ENCODE measurements around the gene PNPLA7. TPM values are rescaled to one million over a fixed set of nuclear protein-coding genes. Genes with fewer than 3 reads are reported as not detected.
"Not testable (repeated sequence)": the region's sequence is repeated elsewhere in the genome, so short reads cannot be mapped to it uniquely, and the experiment has no call there.

Gene PNPLA7
- total RNA-seq, 1 donor from 2014 or later: 7.2 TPM

DNA sequence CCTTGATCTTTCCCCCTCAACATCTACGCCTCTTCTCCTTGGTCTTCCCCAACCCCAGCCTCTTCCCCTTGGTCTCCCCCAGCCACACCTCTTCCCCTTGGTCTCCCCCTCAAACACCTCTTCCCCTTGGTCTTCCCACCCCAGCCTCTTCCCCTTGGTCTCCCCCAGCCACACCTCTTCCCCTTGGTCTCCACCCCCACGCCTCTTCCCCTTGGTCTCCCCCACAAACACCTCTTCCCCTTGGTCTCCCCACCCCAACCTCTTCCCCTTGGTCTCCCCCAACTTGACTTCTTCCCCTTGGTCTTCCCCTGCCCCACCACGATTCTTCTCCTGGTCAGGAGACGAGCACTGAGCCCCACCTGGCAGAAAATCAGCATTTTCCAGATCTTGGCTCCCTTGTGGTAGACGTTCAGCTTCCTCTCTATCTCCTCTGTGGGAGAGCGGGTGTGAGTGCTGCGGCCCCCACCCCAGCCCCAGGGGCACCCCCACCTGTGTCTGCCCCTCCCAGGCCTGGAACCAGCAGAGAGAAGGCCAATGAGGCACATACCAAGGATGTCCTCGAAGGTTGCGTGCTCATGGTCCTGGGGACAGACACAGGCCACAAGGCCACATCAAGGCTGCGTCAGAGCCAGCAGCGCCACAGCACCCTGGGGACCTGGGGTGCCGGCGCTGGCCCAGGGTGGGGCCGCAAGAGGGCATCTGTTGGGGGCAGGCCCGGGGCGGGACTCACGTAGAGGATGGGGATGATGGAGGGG is 98.0 kb downstream of the PNPLA7 start:
- no peak for DNase-seq (ENCODE audit: extremely low spot score, unreplicated experiment)
- Mint-ChIP-seq H3K4me1 (ENCODE audit: unreplicated experiment) (peaks cover 36% of the 10 kb centered on the region), H3K4me3 (ENCODE audit: unreplicated experiment) (no peak overlapping the region), H3K36me3 (ENCODE audit: unreplicated experiment) (peaks cover 3% of the 10 kb centered on the region), H3K27ac (ENCODE audit: unreplicated experiment) (no peak overlapping the region), H3K27me3 (ENCODE audit: unreplicated experiment) (no peaks in the 10 kb centered on the region), H3K9me3 (ENCODE audit: unreplicated experiment) (no peaks in the 10 kb centered on the region)
- TF ChIP-seq, protein P1, sequence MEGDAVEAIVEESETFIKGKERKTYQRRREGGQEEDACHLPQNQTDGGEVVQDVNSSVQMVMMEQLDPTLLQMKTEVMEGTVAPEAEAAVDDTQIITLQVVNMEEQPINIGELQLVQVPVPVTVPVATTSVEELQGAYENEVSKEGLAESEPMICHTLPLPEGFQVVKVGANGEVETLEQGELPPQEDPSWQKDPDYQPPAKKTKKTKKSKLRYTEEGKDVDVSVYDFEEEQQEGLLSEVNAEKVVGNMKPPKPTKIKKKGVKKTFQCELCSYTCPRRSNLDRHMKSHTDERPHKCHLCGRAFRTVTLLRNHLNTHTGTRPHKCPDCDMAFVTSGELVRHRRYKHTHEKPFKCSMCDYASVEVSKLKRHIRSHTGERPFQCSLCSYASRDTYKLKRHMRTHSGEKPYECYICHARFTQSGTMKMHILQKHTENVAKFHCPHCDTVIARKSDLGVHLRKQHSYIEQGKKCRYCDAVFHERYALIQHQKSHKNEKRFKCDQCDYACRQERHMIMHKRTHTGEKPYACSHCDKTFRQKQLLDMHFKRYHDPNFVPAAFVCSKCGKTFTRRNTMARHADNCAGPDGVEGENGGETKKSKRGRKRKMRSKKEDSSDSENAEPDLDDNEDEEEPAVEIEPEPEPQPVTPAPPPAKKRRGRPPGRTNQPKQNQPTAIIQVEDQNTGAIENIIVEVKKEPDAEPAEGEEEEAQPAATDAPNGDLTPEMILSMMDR (IDR thresholded peaks at IDR 0.05): no peak

DNA sequence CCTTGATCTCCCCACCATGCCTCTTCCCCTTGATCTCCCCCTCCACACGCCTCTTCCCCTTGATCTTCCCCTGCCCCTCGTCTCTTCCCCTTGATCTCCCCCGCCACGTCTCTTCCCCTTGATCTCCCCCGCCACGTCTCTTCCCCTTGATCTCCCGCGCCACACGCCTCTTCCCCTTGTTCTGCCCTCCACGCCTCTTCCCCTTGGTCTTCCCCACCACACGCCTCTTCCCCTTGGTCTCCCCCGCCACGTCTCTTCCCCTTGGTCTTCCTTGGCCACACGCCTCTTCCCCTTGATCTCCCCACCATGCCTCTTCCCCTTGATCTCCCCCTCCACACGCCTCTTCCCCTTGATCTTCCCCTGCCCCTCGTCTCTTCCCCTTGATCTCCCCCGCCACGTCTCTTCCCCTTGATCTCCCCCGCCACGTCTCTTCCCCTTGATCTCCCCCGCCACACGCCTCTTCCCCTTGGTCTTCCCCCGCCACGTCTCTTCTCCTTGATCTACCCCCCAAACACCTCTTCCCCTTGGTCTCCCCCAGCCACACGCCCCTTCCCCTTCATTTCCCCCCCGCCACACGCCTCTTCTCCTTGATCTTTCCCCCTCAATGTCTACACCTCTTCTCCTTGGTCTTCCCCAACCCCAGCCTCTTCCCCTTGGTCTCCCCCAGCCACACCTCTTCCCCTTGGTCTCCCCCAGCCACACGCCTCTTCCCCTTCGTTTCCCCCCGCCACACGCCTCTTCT is 98.8 kb downstream of the PNPLA7 start:
- H3K36me3 Mint-ChIP-seq (ENCODE audit: unreplicated experiment); H3K9me3 Mint-ChIP-seq (ENCODE audit: unreplicated experiment); DNase-seq (ENCODE audit: extremely low spot score, unreplicated experiment); H3K27me3 Mint-ChIP-seq (ENCODE audit: unreplicated experiment); H3K27ac Mint-ChIP-seq (ENCODE audit: unreplicated experiment); H3K4me3 Mint-ChIP-seq (ENCODE audit: unreplicated experiment): not testable (repeated sequence)
- H3K4me1 Mint-ChIP-seq (ENCODE audit: unreplicated experiment): peaks cover 36% of the 10 kb centered on the region

DNA sequence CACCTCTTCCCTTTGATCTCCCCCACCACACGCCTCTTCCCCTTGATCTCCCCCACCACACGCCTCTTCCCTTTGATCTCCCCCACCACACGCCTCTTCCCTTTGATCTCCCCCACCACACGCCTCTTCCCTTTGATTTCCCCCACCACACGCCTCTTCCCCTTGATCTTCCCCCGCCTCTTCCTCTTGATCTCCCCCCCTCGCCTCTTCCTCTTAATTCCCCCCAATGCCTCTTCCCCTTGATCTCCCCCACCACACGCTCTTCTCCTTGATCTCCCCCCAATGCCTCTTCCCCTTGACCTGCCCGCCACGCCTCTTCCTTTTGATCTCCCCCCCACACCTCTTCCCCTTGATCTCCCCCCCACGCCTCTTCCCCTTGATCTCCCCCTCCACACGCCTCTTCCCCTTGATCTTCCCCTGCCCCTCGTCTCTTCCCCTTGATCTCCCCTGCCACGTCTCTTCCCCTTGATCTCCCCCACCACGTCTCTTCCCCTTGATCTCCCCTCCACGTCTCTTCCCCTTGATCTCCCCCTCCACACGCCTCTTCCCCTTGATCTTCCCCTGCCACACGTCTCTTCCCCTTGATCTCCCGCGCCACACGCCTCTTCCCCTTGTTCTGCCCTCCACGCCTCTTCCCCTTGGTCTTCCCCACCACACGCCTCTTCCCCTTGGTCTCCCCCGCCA is 99.5 kb downstream of the PNPLA7 start:
- H3K27me3 Mint-ChIP-seq (ENCODE audit: unreplicated experiment); DNase-seq (ENCODE audit: extremely low spot score, unreplicated experiment); H3K36me3 Mint-ChIP-seq (ENCODE audit: unreplicated experiment); H3K4me3 Mint-ChIP-seq (ENCODE audit: unreplicated experiment); H3K9me3 Mint-ChIP-seq (ENCODE audit: unreplicated experiment); H3K27ac Mint-ChIP-seq (ENCODE audit: unreplicated experiment): not testable (repeated sequence)
- peaks cover 33% of the 10 kb centered on the region for H3K4me1 Mint-ChIP-seq (ENCODE audit: unreplicated experiment)

DNA sequence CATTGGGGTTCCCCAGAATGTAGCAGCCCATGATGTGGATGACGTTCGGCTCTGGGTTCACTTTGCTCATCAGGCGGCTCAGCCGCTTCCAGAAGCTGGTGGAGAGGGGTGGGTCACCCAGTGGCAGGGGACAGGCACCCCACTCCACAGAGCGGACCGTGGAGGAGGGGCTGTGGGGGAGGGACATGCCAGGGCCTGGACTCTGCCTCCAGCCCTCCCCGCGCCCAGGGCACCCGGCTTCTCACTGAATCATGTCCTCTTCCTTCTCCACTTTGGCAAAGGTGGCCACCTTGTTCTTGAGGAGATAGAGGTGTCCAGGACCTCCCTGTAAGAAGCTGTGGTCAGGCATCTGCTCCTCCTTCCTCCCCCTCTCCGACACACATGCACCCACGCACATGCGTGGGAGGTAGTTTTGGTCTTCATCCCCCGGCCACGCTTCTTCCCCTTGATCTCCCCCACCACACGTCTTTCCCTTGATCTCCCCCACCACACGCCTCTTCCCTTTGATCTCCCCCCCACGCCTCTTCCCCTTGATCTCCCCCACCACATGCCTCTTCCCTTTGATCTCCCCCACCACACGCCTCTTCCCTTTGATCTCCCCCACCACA is 100.2 kb downstream of the PNPLA7 start:
- Mint-ChIP-seq H3K36me3 (ENCODE audit: unreplicated experiment) (no peaks in the 10 kb centered on the region), H3K27ac (ENCODE audit: unreplicated experiment) (no peak overlapping the region), H3K4me1 (ENCODE audit: unreplicated experiment) (peaks cover 35% of the 10 kb centered on the region), H3K27me3 (ENCODE audit: unreplicated experiment) (no peaks in the 10 kb centered on the region), H3K9me3 (ENCODE audit: unreplicated experiment) (no peaks in the 10 kb centered on the region), H3K4me3 (ENCODE audit: unreplicated experiment) (no peak overlapping the region)
- TF ChIP-seq, protein P1 (IDR thresholded peaks at IDR 0.05): no peak
- no peak for DNase-seq (ENCODE audit: extremely low spot score, unreplicated experiment)

DNA sequence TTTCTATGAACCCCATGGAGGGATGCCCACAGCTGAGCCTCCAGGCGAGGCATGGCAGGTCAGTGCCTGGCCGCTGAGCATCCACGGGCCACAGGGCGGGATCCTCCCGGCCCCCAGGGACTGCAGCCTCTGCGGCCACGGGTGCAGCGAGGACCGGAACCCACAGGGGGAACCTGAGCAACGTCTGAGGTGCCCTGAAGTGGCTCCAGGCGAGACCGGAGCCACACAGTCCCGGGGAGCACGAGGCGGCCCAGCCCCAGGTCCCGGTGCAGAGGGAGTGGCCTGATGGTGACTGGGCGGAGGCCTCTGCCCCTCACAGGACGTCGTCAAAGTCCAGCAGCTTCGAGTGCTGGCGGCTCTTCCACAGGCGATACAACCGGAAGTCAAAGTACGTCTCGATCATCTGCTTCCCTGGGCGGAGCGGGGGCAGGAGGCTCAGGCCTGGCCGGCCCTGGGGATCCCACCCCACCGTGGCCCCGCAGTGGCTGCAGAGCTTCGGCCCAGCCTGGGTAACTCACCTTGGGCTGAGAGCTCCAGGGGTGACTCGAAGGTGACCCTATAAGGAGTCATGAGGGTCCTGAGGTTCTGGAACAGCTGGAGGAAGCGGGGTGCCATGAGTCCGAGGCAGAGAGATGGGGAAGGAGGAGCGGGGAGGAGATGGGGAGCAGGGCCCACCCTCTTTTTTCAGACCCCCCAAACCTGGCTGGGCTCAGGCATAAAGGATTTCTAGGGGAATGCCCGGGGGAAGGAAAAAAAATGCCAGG is 100.9 kb downstream of the PNPLA7 start:
- Mint-ChIP-seq H3K4me3 (ENCODE audit: unreplicated experiment) (no peak overlapping the region), H3K27ac (ENCODE audit: unreplicated experiment) (no peak overlapping the region), H3K9me3 (ENCODE audit: unreplicated experiment) (no peaks in the 10 kb centered on the region), H3K4me1 (ENCODE audit: unreplicated experiment) (peaks cover 32% of the 10 kb centered on the region), H3K36me3 (ENCODE audit: unreplicated experiment) (no peaks in the 10 kb centered on the region), H3K27me3 (ENCODE audit: unreplicated experiment) (no peaks in the 10 kb centered on the region)
- no peak for DNase-seq (ENCODE audit: extremely low spot score, unreplicated experiment)
- TF ChIP-seq, protein P1 (IDR thresholded peaks at IDR 0.05): no peak
